B cell (primary cell): ENCODE measurements around the gene CCPG1. TPM values are rescaled to one million over a fixed set of nuclear protein-coding genes. Genes with fewer than 3 reads are reported as not detected.
A peak's percentile ranks its signal among the peaks of the same experiment; 100 is the strongest.
"Not testable (repeated sequence)": the region's sequence is repeated elsewhere in the genome, so short reads cannot be mapped to it uniquely, and the experiment has no call there.

Experiments used
- ATAC-seq: fragments of 200-7000 bp; cut with Tn5 transposase; one replicate; pipeline ENCODE4 v1.10.0; 2021; ENCODE audit warnings: low read depth, mild to moderate bottlenecking, moderate number of reproducible peaks, moderate library complexity
- CTCF ChIA-PET: fragments of 350-600 bp; sonication (Branson Sonifier 250); formaldehyde crosslinking; loops from one replicate; lab custom pipeline; 2021; ENCODE audit warnings: antibody characterized with exemption, inconsistent platforms; lab: Charles Lee
- POLR2A ChIA-PET: fragments of 350-600 bp; sonication (Branson Sonifier 250); formaldehyde crosslinking; loops from one replicate; lab custom pipeline; 2021; ENCODE audit warnings: antibody characterized with exemption; lab: Charles Lee
- DNase-seq: peaks from one replicate; pipeline ENCODE4 v3.0.0; 2013
- H2AFZ ChIP-seq: 2 replicates; pipeline ENCODE4 v1.6.1; 2012; ENCODE audit warnings: mild to moderate bottlenecking, low read depth, low read length; ENCODE audit not compliant: insufficient read depth, poor library complexity, severe bottlenecking
- H3K27ac ChIP-seq, 2 donors: 1 replicate in 1 of 2; 2 replicates in 1 of 2; pipeline ENCODE4 v1.5.1; 2012 to 2013; ENCODE audit warnings: low read length in 2 of 2, mild to moderate bottlenecking in 2 of 2, moderate library complexity in 1 of 2
- H3K27me3 ChIP-seq, 4 experiments: fragments of 200-600 bp in 1 of 4; sonication (generic) in 1 of 4; replicated peaks in 1 of 4; 1 replicate in 2 of 4; 2 replicates in 2 of 4; pipeline versions ENCODE4 v1.6.1 to v1.7.0; 2013 to 2016; ENCODE audit warnings: low read length in 3 of 4, mild to moderate bottlenecking in 2 of 4, mixed read lengths in 1 of 4, moderate library complexity in 1 of 4; ENCODE audit not compliant: insufficient read depth in 4 of 4, control insufficient read depth in 3 of 4; ENCODE audit errors: control extremely low read depth in 1 of 4
- H3K36me3 ChIP-seq, 2 experiments: replicated peaks in 1 of 2; 1 replicate in 1 of 2; 2 replicates in 1 of 2; pipeline versions ENCODE4 v1.6.1 to v1.7.1; 2013; ENCODE audit warnings: low read length in 1 of 2; ENCODE audit not compliant: insufficient read depth in 2 of 2, control insufficient read depth in 1 of 2; ENCODE audit errors: control extremely low read depth in 1 of 2, extremely low read depth in 1 of 2
- H3K4me1 ChIP-seq, 2 donors: fragments of 200-600 bp in 1 of 2; sonication (generic) in 1 of 2; 1 replicate in 1 of 2; 2 replicates in 1 of 2; pipeline versions ENCODE4 v1.5.1 to v1.6.1; 2013 to 2017; ENCODE audit warnings: low read length in 2 of 2; ENCODE audit not compliant: control insufficient read depth in 2 of 2, insufficient read depth in 2 of 2
- H3K4me2 ChIP-seq: replicated peaks from 2 replicates; pipeline ENCODE3; 2012; ENCODE audit warnings: mild to moderate bottlenecking, low read depth, low read length; ENCODE audit not compliant: poor library complexity, severe bottlenecking
- H3K4me3 ChIP-seq, 5 experiments: fragments of 200-600 bp in 1 of 5; sonication (generic) in 1 of 5; 1 replicate in 3 of 5; 2 replicates in 2 of 5; pipeline versions ENCODE4 v1.5.1 to v1.7.0; 2011 to 2016; ENCODE audit warnings: low read length in 4 of 5, mild to moderate bottlenecking in 4 of 5, low read depth in 2 of 5, control low read depth in 1 of 5, moderate library complexity in 1 of 5; ENCODE audit not compliant: insufficient read depth in 1 of 5; ENCODE audit errors: control extremely low read depth in 1 of 5, extremely low read depth in 1 of 5
- H3K79me2 ChIP-seq: fragments of 200-600 bp; sonication (generic); one replicate; pipeline ENCODE4 v1.6.0; 2016; ENCODE audit warnings: low read length; ENCODE audit not compliant: control insufficient read depth, insufficient read depth
- H3K9ac ChIP-seq: fragments of 200-600 bp; sonication (generic); 2 replicates; pipeline ENCODE4 v1.6.1; 2017; ENCODE audit warnings: mild to moderate bottlenecking, low read length, moderate library complexity
- H3K9me3 ChIP-seq, 3 donors: one replicate each; pipeline versions ENCODE4 v1.6.1 to v1.7.1; 2013; ENCODE audit warnings: low read length in 2 of 3; ENCODE audit not compliant: control insufficient read depth in 2 of 3, insufficient read depth in 1 of 3; ENCODE audit errors: control extremely low read depth in 1 of 3
- H4K20me1 ChIP-seq: 2 replicates; pipeline ENCODE4 v1.6.0; 2012; ENCODE audit warnings: mild to moderate bottlenecking, low read length; ENCODE audit not compliant: insufficient read depth, control insufficient read depth, poor library complexity, severe bottlenecking
- H3K27ac Mint-ChIP-seq: one replicate; pipeline ENCODE4 v1.8.0; 2021; ENCODE audit warnings: mixed read lengths
- H3K27me3 Mint-ChIP-seq: one replicate; pipeline ENCODE4 v1.8.0; 2021; ENCODE audit warnings: mixed read lengths
- H3K4me1 Mint-ChIP-seq: one replicate; pipeline ENCODE4 v1.8.0; 2021; ENCODE audit warnings: mixed read lengths
- H3K4me3 Mint-ChIP-seq: one replicate; pipeline ENCODE4 v1.8.0; 2021; ENCODE audit warnings: mixed read lengths
- H3K9me3 Mint-ChIP-seq: one replicate; pipeline ENCODE4 v1.8.0; 2022; ENCODE audit warnings: mixed read lengths; ENCODE audit not compliant: insufficient read depth
- CTCF ChIP-seq: fragments of 200-600 bp; IDR thresholded peaks from one replicate; pipeline ENCODE4 v1.8.0; 2022; ENCODE audit warnings: antibody characterized with exemption, mild to moderate bottlenecking
- EZH2 ChIP-seq: IDR thresholded peaks from 2 replicates; pipeline ENCODE4 v1.6.1; 2012; ENCODE audit warnings: borderline replicate concordance, low read depth, mild to moderate bottlenecking, moderate library complexity, low read length; ENCODE audit not compliant: insufficient read depth, poor library complexity, severe bottlenecking
- WGBS: methylation state at CpG from one replicate; pipeline ENCODE4 v1.1.5; 2013; ENCODE audit warnings: missing lambda C conversion rate; ENCODE audit not compliant: insufficient coverage; 5-methylcytosine and 5-hydroxymethylcytosine counted together
- intact Hi-C: fragments of 100-400 bp; cut with micrococcal nuclease; formaldehyde crosslinking; loops from one replicate; pipeline ENCODE4 v1.10.0; 2022
- polyA plus RNA-seq: library from polyadenylated mRNA; depleted of rRNA; stranded (reverse); fragments of >200 nt; gene quantifications from 2 replicates; pipeline ENCODE4 v1.2.3, GENCODE V29; 2012
- total RNA-seq, 2 donors: library from RNA; stranded (reverse); fragments of 120-200 nt in 1 of 2; gene quantifications; 1 replicate in 1 of 2; 2 replicates in 1 of 2; pipeline versions ENCODE4 v1.2.3 to v1.2.4, GENCODE V29; 2013 to 2022

The CCPG1 gene
- total and polyA plus RNA-seq, 2 donors (not counting 1 experiment from before 2014, with no cell fraction given) = 3.5 to 32.1 TPM

- Histone ChIP-seq H4K20me1 (no peaks in the 10 kb centered on the region), H3K4me2 (no peak overlapping the region), H3K9ac (no peak overlapping the region), H3K4me3 (peak overlapping the region in 1 of 5 experiments; percentile 15), H3K9me3 (no peaks in the 10 kb centered on the region), H2AFZ (no peak overlapping the region), H3K4me1 (peaks cover 15 to 21% of the 10 kb centered on the region in 2 donors), H3K27me3 (no peaks in the 10 kb centered on the region), H3K27ac (peak overlapping the region in 1 of 2 donors; percentile 1), H3K79me2 (peaks cover 79% of the 10 kb centered on the region), H3K36me3 (peaks cover 0 to 1% of the 10 kb centered on the region in 2 experiments)
- no peaks in the 10 kb centered on the region for H3K27me3 Mint-ChIP-seq
- CTCF ChIA-PET = no interaction called here
- intact Hi-C loops = no loop called here
- peak overlapping the region; percentile 23 for H3K27ac Mint-ChIP-seq
- H3K4me1 Mint-ChIP-seq = peaks cover 31% of the 10 kb centered on the region
- DNase-seq (no peak), ATAC-seq (no peak)
- POLR2A ChIA-PET = no interaction called here
- TF ChIP-seq EZH2 = no peak
- TF ChIP-seq CTCF = no peak
- no peak overlapping the region for H3K4me3 Mint-ChIP-seq
- H3K9me3 Mint-ChIP-seq = no peaks in the 10 kb centered on the region
Measured at GRCh38 chr15:55402707-55403106, 5.5 kb downstream of the CCPG1 start.

DNA sequence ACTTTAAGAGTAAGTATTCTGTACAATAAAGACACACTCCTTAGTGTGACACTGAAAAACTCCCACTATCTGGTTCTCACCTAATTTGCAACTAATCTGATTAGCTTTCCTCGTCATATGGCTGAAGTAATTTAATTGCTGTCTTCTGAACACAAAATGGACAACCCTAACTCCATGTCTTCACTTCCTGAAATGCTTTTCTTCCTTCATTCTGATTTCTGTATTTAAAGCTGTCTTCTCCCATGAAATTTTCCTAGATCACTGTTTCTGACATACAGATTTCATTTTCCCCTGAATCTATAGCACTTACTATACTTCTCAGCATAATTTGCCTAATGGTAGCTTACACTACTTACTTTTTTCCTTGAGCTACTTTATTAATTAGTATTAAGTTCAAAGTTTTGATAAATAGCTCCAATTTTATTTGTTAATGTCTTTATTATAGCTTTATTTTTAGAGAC, 6.3 kb downstream of the CCPG1 start:
- Mint-ChIP-seq H3K4me3 (no peak overlapping the region), H3K9me3 (no peaks in the 10 kb centered on the region), H3K27me3 (no peaks in the 10 kb centered on the region), H3K4me1 (peaks cover 25% of the 10 kb centered on the region), H3K27ac (no peak overlapping the region)
- H3K27ac ChIP-seq = no peak overlapping the region
- no CpG with 5 or more reads among the region's 1 CpG for WGBS
- CTCF ChIA-PET = interaction anchor here (1.3 kb wide), 1 partner anchor 28 kb away, joined by 3 read pairs; no protein-coding TSS in a partner anchor
- peaks cover 72% of the 10 kb centered on the region for H3K79me2 ChIP-seq
- H3K4me1 ChIP-seq = peaks cover 8 to 16% of the 10 kb centered on the region in 2 donors
- POLR2A ChIA-PET = interaction anchor here (0.5 kb wide), 1 partner anchor 16 kb away, joined by 3 read pairs; no protein-coding TSS in a partner anchor
- DNase-seq = no peak
- TF ChIP-seq EZH2 = no peak
- TF ChIP-seq CTCF = no peak
- no peak overlapping the region for H3K4me3 ChIP-seq
- no peaks in the 10 kb centered on the region for H4K20me1 ChIP-seq
- H3K4me2 ChIP-seq = no peak overlapping the region
- no peaks in the 10 kb centered on the region for H3K9me3 ChIP-seq
- H3K9ac ChIP-seq = no peak overlapping the region
- intact Hi-C loops = no loop called here
- ATAC-seq = no peak
- H3K36me3 ChIP-seq = peaks cover 0 to 1% of the 10 kb centered on the region in 2 experiments
- no peak overlapping the region for H2AFZ ChIP-seq
- no peaks in the 10 kb centered on the region for H3K27me3 ChIP-seq

GRCh38 chr15:55400050-55400449, 8.1 kb downstream of the CCPG1 start:
- intact Hi-C loops, H3K9ac ChIP-seq, ATAC-seq, H3K36me3 ChIP-seq, CTCF ChIA-PET, POLR2A ChIA-PET, H3K27ac Mint-ChIP-seq, H3K4me3 Mint-ChIP-seq, DNase-seq, H3K9me3 Mint-ChIP-seq, H3K27ac ChIP-seq, H3K4me2 ChIP-seq, H3K4me3 ChIP-seq, H3K9me3 ChIP-seq, H2AFZ ChIP-seq, H3K27me3 Mint-ChIP-seq, H4K20me1 ChIP-seq, H3K27me3 ChIP-seq: not testable (repeated sequence)
- WGBS = 100% methylated on average over 3 of the region's 8 CpGs
- peaks cover 3 to 16% of the 10 kb centered on the region in 2 donors for H3K4me1 ChIP-seq
- peaks cover 23% of the 10 kb centered on the region for H3K4me1 Mint-ChIP-seq
- peaks cover 62% of the 10 kb centered on the region for H3K79me2 ChIP-seq
